WTC11 (cell line): Measurements from ENCODE around the gene SKI. TPM values are rescaled to one million over a fixed set of nuclear protein-coding genes. Genes with fewer than 3 reads are reported as not detected.

Experiments used
- ATAC-seq: fragments of 200-7000 bp; cut with Tn5 transposase; 2 replicates; pipeline ENCODE4 v1.10.0; 2021; ENCODE audit warnings: mild to moderate bottlenecking, moderate library complexity
- CTCF ChIA-PET: fragments of 300-600 bp; sonication (Branson Sonifier 250); formaldehyde crosslinking; loops from one replicate; lab custom pipeline; 2021; ENCODE audit warnings: antibody characterized with exemption; lab: Charles Lee
- POLR2A ChIA-PET: fragments of 350-600 bp; sonication (Branson Sonifier 250); formaldehyde crosslinking; loops from one replicate; lab custom pipeline; 2021; ENCODE audit warnings: antibody characterized with exemption; lab: Charles Lee
- DNase-seq: peaks from one replicate; pipeline ENCODE4 v3.0.0; 2021; ENCODE audit warnings: low spot score
- H3K27ac Mint-ChIP-seq: 2 replicates; pipeline ENCODE4 v1.8.0; 2021; ENCODE audit warnings: mixed read lengths
- H3K27me3 Mint-ChIP-seq: 2 replicates; pipeline ENCODE4 v1.8.0; 2021; ENCODE audit warnings: low read depth, mild to moderate bottlenecking, moderate library complexity, mixed read lengths
- H3K36me3 Mint-ChIP-seq: 2 replicates; pipeline ENCODE4 v1.8.0; 2021; ENCODE audit warnings: mixed read lengths
- H3K4me1 Mint-ChIP-seq: 2 replicates; pipeline ENCODE4 v1.8.0; 2022; ENCODE audit warnings: mixed read lengths
- H3K4me3 Mint-ChIP-seq: 2 replicates; pipeline ENCODE4 v1.8.0; 2021; ENCODE audit warnings: mild to moderate bottlenecking, moderate library complexity, mixed read lengths
- H3K9me3 Mint-ChIP-seq: 2 replicates; pipeline ENCODE4 v1.8.0; 2021; ENCODE audit warnings: mixed read lengths
- AFF4 ChIP-seq: sonication (generic); formaldehyde crosslinking; IDR thresholded peaks from 2 replicates; pipeline ENCODE4 v1.8.1; 2023; ENCODE audit warnings: mild to moderate bottlenecking, missing genetic modification reagents, borderline replicate concordance
- CTCF ChIP-seq: fragments of 200-600 bp; IDR thresholded peaks from 2 replicates; pipeline ENCODE4 v1.8.0; 2022; ENCODE audit warnings: antibody characterized with exemption
- MXD4 ChIP-seq: fragments of 250-450 bp; sonication (Bioruptor Pico); IDR thresholded peaks from 2 replicates; pipeline ENCODE4 v1.8.0; 2021; ENCODE audit warnings: mild to moderate bottlenecking, moderate library complexity, borderline replicate concordance
- PRRX2 ChIP-seq: fragments of 250-450 bp; sonication (Bioruptor Pico); IDR thresholded peaks from 2 replicates; pipeline ENCODE4 v1.8.0; 2021; ENCODE audit warnings: mild to moderate bottlenecking
- SMAD4 ChIP-seq: sonication (generic); formaldehyde crosslinking; IDR thresholded peaks from 2 replicates; pipeline ENCODE4 v1.8.0; 2022; ENCODE audit warnings: mild to moderate bottlenecking, missing genetic modification reagents
- SOX15 ChIP-seq: fragments of 250-450 bp; sonication (Bioruptor Pico); IDR thresholded peaks from 2 replicates; pipeline ENCODE4 v1.9.0; 2021; ENCODE audit warnings: mild to moderate bottlenecking
- TCF7 ChIP-seq: sonication (generic); formaldehyde crosslinking; IDR thresholded peaks from 2 replicates; pipeline ENCODE4 v1.8.0; 2022; ENCODE audit warnings: mild to moderate bottlenecking, low read depth, missing genetic modification reagents, moderate library complexity
- TEAD4 ChIP-seq: sonication (generic); formaldehyde crosslinking; IDR thresholded peaks from 2 replicates; pipeline ENCODE4 v1.8.0; 2022; ENCODE audit warnings: mild to moderate bottlenecking, missing genetic modification reagents
- USF2 ChIP-seq: sonication (generic); formaldehyde crosslinking; IDR thresholded peaks from 2 replicates; pipeline ENCODE4 v1.8.1; 2023; ENCODE audit warnings: mild to moderate bottlenecking, missing genetic modification reagents, moderate library complexity
- ZBTB43 ChIP-seq: sonication (generic); formaldehyde crosslinking; IDR thresholded peaks from 2 replicates; pipeline ENCODE4 v1.8.1; 2023; ENCODE audit warnings: mild to moderate bottlenecking, missing genetic modification reagents
- ZNF138 ChIP-seq: sonication (generic); formaldehyde crosslinking; conservative IDR thresholded peaks from 2 replicates; pipeline ENCODE4 v1.8.1; 2022; ENCODE audit warnings: mild to moderate bottlenecking, moderate library complexity, missing genetic modification reagents
- total RNA-seq: library from RNA; stranded (reverse); gene quantifications from 3 replicates; pipeline ENCODE4 v1.2.3, GENCODE V29; 2021

SKI gene
- total RNA-seq, 1 experiment from 2014 or later, result 88.6 TPM

- Mint-ChIP-seq H3K27ac (peak overlapping the region; percentile 70; the same call in 1 of the 2 replicates), H3K4me1 (no peaks in the 10 kb centered on the region), H3K36me3 (no peaks in the 10 kb centered on the region), H3K27me3 (no peaks in the 10 kb centered on the region), H3K4me3 (no peak overlapping the region), H3K9me3 (no peaks in the 10 kb centered on the region)
- DNase-seq (no peak), ATAC-seq (no peak)
- ChIA-PET POLR2A (no interaction called here), CTCF (interaction anchor here (0.6 kb wide), 1 partner anchor 174 kb away, joined by 3 read pairs; no protein-coding TSS in a partner anchor)
- no peak for TF ChIP-seq CTCF
These were observed 117.4 kb downstream of the SKI start for GRCh38 chr1:2345297-2346075.

- POLR2A ChIA-PET, result no interaction called here
- no peaks in the 10 kb centered on the region for H3K9me3 Mint-ChIP-seq
- no peak for ATAC-seq
- H3K36me3 Mint-ChIP-seq, result no peaks in the 10 kb centered on the region
- H3K4me3 Mint-ChIP-seq, result no peak overlapping the region
- CTCF ChIA-PET, result interaction anchor here (0.6 kb wide), 1 partner anchor 25 kb away, joined by 3 read pairs; no protein-coding TSS in a partner anchor
- TF ChIP-seq SOX15 (CRISPR knock-in tag), result no peak
- TF ChIP-seq TEAD4 (CRISPR knock-in tag), result no peak
- no peak for TF ChIP-seq SMAD4
- no peak for TF ChIP-seq PRRX2
- TF ChIP-seq MXD4, result no peak
- H3K27ac Mint-ChIP-seq, result no peak overlapping the region
- no peaks in the 10 kb centered on the region for H3K27me3 Mint-ChIP-seq
- H3K4me1 Mint-ChIP-seq, result no peaks in the 10 kb centered on the region
- peak; percentile 9 for DNase-seq
These were observed 118.7 kb downstream of the SKI start for GRCh38 chr1:2346691-2347408.

- Mint-ChIP-seq H3K4me3 (no peak overlapping the region), H3K9me3 (no peaks in the 10 kb centered on the region), H3K4me1 (no peaks in the 10 kb centered on the region), H3K36me3 (no peaks in the 10 kb centered on the region), H3K27me3 (no peaks in the 10 kb centered on the region), H3K27ac (no peak overlapping the region)
- TF ChIP-seq TCF7 (CRISPR knock-in tag) (no peak), ZBTB43 (CRISPR knock-in tag) (no peak), AFF4 (no peak), USF2 (no peak), ZNF138 (CRISPR knock-in tag) (no peak)
- CTCF ChIA-PET, result interaction anchor here (1.1 to 1.3 kb wide), 2 partner anchors 34 to 152 kb away, joined by 6 to 8 read pairs; partner anchors contain the start of gene FAAP20
- ATAC-seq (no peak), DNase-seq (no peak)
- POLR2A ChIA-PET, result no interaction called here
These were observed 119.3 kb downstream of the SKI start for GRCh38 chr1:2347409-2347785.
